IMR-90 (cell line): ENCODE results near the gene HAS3. TPM values are rescaled to one million over a fixed set of nuclear protein-coding genes. Genes with fewer than 3 reads are reported as not detected.
"Not testable (repeated sequence)": the region's sequence is repeated elsewhere in the genome, so short reads cannot be mapped to it uniquely, and the experiment has no call there.

Source experiments
- ATAC-seq: fragments of 200-7000 bp; cut with Tn5 transposase; 2 replicates; pipeline ENCODE4 v1.9.1; 2020; ENCODE audit warnings: low read depth, mild to moderate bottlenecking, moderate library complexity
- BruUV-seq: library from RNA; stranded (reverse); fragments of 400-500 nt; replicated peaks from 2 replicates; lab custom pipeline; 2021; lab: Mats Ljungman, UMichigan
- CTCF ChIA-PET: fragments of 300-600 bp; formaldehyde crosslinking; extraction: SDS; loops from one replicate; lab custom pipeline; 2021; ENCODE audit warnings: antibody characterized with exemption; lab: Yijun Ruan, JAX
- POLR2A ChIA-PET: fragments of 300-600 bp; sonication (Branson Sonifier 250); formaldehyde crosslinking; loops from one replicate; lab custom pipeline; 2022; ENCODE audit warnings: antibody characterized with exemption; ENCODE audit not compliant: unreplicated experiment; lab: Charles Lee
- DNase-seq: peaks from one replicate; pipeline ENCODE4 v3.0.0; 2013
- H2AFZ ChIP-seq: replicated peaks from 2 replicates; pipeline ENCODE3; 2013; ENCODE audit warnings: low read length, mild to moderate bottlenecking; ENCODE audit not compliant: poor library complexity
- H2AK5ac ChIP-seq: 2 replicates; pipeline ENCODE4 v1.6.1; 2013; ENCODE audit warnings: low read depth, low read length, inconsistent platforms
- H2AK9ac ChIP-seq: replicated peaks from 2 replicates; pipeline ENCODE3; 2013; ENCODE audit warnings: mild to moderate bottlenecking, low read depth, low read length, moderate library complexity; ENCODE audit not compliant: poor library complexity
- H2BK120ac ChIP-seq: 2 replicates; pipeline ENCODE4 v1.6.1; 2013; ENCODE audit warnings: low read depth, low read length, inconsistent platforms
- H2BK15ac ChIP-seq: 3 replicates; pipeline ENCODE4 v1.6.1; 2013; ENCODE audit warnings: low read depth, low read length, inconsistent platforms
- H2BK20ac ChIP-seq: 2 replicates; pipeline ENCODE4 v1.6.1; 2013; ENCODE audit warnings: low read depth, mild to moderate bottlenecking, inconsistent platforms, low read length, moderate library complexity
- H2BK5ac ChIP-seq: 2 replicates; pipeline ENCODE4 v1.6.1; 2013; ENCODE audit warnings: mild to moderate bottlenecking, low read depth, low read length, inconsistent platforms; ENCODE audit not compliant: poor library complexity, severe bottlenecking
- H3K14ac ChIP-seq: replicated peaks from 2 replicates; pipeline ENCODE4 v1.6.1; 2013; ENCODE audit warnings: low read depth, low read length, inconsistent platforms
- H3K18ac ChIP-seq: 2 replicates; pipeline ENCODE4 v1.6.1; 2013; ENCODE audit warnings: low read depth, low read length, control low read depth
- H3K23ac ChIP-seq: 2 replicates; pipeline ENCODE4 v1.6.1; 2013; ENCODE audit warnings: low read depth, low read length, inconsistent platforms
- H3K27ac ChIP-seq: 2 replicates; pipeline ENCODE4 v1.5.1; 2013; ENCODE audit warnings: mild to moderate bottlenecking, control low read depth, low read length; ENCODE audit not compliant: insufficient read depth
- H3K27me3 ChIP-seq: 2 replicates; pipeline ENCODE4 v1.6.1; 2013; ENCODE audit warnings: low read length; ENCODE audit not compliant: control insufficient read depth, insufficient read depth
- H3K36me3 ChIP-seq: 2 replicates; pipeline ENCODE4 v1.6.1; 2013; ENCODE audit warnings: low read length, mixed read lengths; ENCODE audit not compliant: control insufficient read depth, insufficient read depth
- H3K4ac ChIP-seq: 2 replicates; pipeline ENCODE4 v1.6.1; 2013; ENCODE audit warnings: low read depth, low read length, inconsistent platforms
- H3K4me1 ChIP-seq: 2 replicates; pipeline ENCODE4 v1.6.1; 2013; ENCODE audit warnings: low read length, mixed read lengths; ENCODE audit not compliant: control insufficient read depth, insufficient read depth
- H3K4me2 ChIP-seq: 2 replicates; pipeline ENCODE4 v1.6.1; 2013; ENCODE audit warnings: low read depth, mild to moderate bottlenecking, control low read depth, low read length, moderate library complexity
- H3K4me3 ChIP-seq: 2 replicates; pipeline ENCODE4 v1.5.1; 2013; ENCODE audit warnings: low read depth, mild to moderate bottlenecking, control low read depth, low read length, moderate library complexity; ENCODE audit not compliant: insufficient read depth
- H3K56ac ChIP-seq: 2 replicates; pipeline ENCODE4 v1.6.1; 2013; ENCODE audit warnings: low read length, inconsistent platforms; ENCODE audit not compliant: insufficient read depth; ENCODE audit errors: extremely low read depth
- H3K79me1 ChIP-seq, 2 experiments: 2 replicates each; pipeline ENCODE4 v1.6.1; 2013; ENCODE audit warnings: low read length in 2 of 2, inconsistent platforms in 1 of 2, low read depth in 1 of 2
- H3K9ac ChIP-seq: 2 replicates; pipeline ENCODE4 v1.6.1; 2013; ENCODE audit warnings: low read depth, low read length, control low read depth
- H3K9me1 ChIP-seq: 2 replicates; pipeline ENCODE4 v1.6.1; 2013; ENCODE audit warnings: low read length, inconsistent platforms; ENCODE audit not compliant: insufficient read depth
- H3K9me3 ChIP-seq: 2 replicates; pipeline ENCODE4 v1.6.1; 2013; ENCODE audit warnings: low read length; ENCODE audit not compliant: control insufficient read depth, insufficient read depth
- H4K20me1 ChIP-seq: 2 replicates; pipeline ENCODE4 v1.6.1; 2013; ENCODE audit warnings: low read length, inconsistent platforms; ENCODE audit not compliant: insufficient read depth
- H4K5ac ChIP-seq: 2 replicates; pipeline ENCODE4 v1.6.1; 2013; ENCODE audit warnings: mild to moderate bottlenecking, low read depth, low read length, control low read depth
- H4K8ac ChIP-seq, 2 experiments: 2 replicates each; pipeline ENCODE4 v1.6.1; 2013; ENCODE audit warnings: low read depth in 2 of 2, low read length in 2 of 2, control low read depth in 1 of 2, inconsistent platforms in 1 of 2
- H4K91ac ChIP-seq: 2 replicates; pipeline ENCODE4 v1.6.1; 2013; ENCODE audit warnings: low read depth, low read length, inconsistent platforms; ENCODE audit not compliant: insufficient read depth
- CHD1 ChIP-seq: IDR thresholded peaks from 2 replicates; pipeline ENCODE4 v1.6.1; 2012; ENCODE audit warnings: low read depth, low read length, improper control_type of control experiment
- MAFK ChIP-seq: IDR thresholded peaks from 2 replicates; pipeline ENCODE4 v1.6.1; 2012; ENCODE audit warnings: low read depth, low read length, improper control_type of control experiment
- WGBS, 2 experiments: methylation state at CpG; one replicate each; pipeline versions ENCODE4 v1.1.5 to v1.1.7; 2013; ENCODE audit warnings: missing lambda C conversion rate in 2 of 2; ENCODE audit not compliant: insufficient read length in 1 of 2; ENCODE audit errors: extremely low coverage in 2 of 2; 5-methylcytosine and 5-hydroxymethylcytosine counted together
- dilution Hi-C: fragments of 300-500 bp; cut with HindIII; formaldehyde crosslinking; loops from one replicate; pipeline ENCODE4 v1.14.3; 2018; ENCODE audit warnings: low sequenced_read_pairs; ENCODE audit not compliant: unreplicated experiment
- in situ Hi-C: fragments of 300-500 bp; cut with MboI; formaldehyde crosslinking; loops from 3 replicates; pipeline ENCODE4 v1.14.3; 2019; ENCODE audit warnings: low sequenced_read_pairs, inconsistent platforms, mixed read lengths
- intact Hi-C: fragments of 100-400 bp; cut with micrococcal nuclease; formaldehyde crosslinking; loops from 2 replicates; pipeline ENCODE4 v1.10.0; 2022
- polyA plus RNA-seq, 3 experiments: library from polyadenylated mRNA; depleted of rRNA; stranded (reverse); fragments of >200 nt; gene quantifications; 2 replicates each; pipeline ENCODE4 v1.2.3, GENCODE V29; 2012; ENCODE audit warnings: low replicate concordance in 1 of 3
- total RNA-seq: library from RNA; depleted of rRNA; stranded (reverse); fragments of >200 nt; gene quantifications from 2 replicates; pipeline ENCODE4 v1.2.3, GENCODE V29; 2012
- TF ChIP-seq, protein P1 (sequence below): fragments of 150-350 bp; IDR thresholded peaks from 2 replicates; pipeline ENCODE4 v1.6.1; 2016; ENCODE audit warnings: low read depth, mild to moderate bottlenecking, low read length, moderate library complexity, borderline replicate concordance

Gene HAS3
- total and polyA plus RNA-seq, 2 of the 4 experiments (the other 2 are of a cell fraction) = 0.36 to 0.97 TPM

- no TSS peak for BruUV-seq
- H4K8ac ChIP-seq = no peak overlapping the region
- H3K23ac ChIP-seq = no peak overlapping the region
- DNase-seq = peak; percentile 17
- peaks cover 5% of the 10 kb centered on the region; the same call in 1 of the 2 replicates for H4K20me1 ChIP-seq
- no peaks in the 10 kb centered on the region for H3K9me1 ChIP-seq
- H2AK9ac ChIP-seq = no peak overlapping the region
- TF ChIP-seq, protein P1, sequence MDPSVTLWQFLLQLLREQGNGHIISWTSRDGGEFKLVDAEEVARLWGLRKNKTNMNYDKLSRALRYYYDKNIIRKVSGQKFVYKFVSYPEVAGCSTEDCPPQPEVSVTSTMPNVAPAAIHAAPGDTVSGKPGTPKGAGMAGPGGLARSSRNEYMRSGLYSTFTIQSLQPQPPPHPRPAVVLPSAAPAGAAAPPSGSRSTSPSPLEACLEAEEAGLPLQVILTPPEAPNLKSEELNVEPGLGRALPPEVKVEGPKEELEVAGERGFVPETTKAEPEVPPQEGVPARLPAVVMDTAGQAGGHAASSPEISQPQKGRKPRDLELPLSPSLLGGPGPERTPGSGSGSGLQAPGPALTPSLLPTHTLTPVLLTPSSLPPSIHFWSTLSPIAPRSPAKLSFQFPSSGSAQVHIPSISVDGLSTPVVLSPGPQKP = no peak
- TF ChIP-seq MAFK (peak; percentile 83), CHD1 (no peak)
- no peak overlapping the region for H2AFZ ChIP-seq
- ChIA-PET CTCF (no interaction called here), POLR2A (no interaction called here)
- H4K91ac ChIP-seq = no peak overlapping the region
- no peak overlapping the region for H3K4ac ChIP-seq
- H3K27ac ChIP-seq = peak overlapping the region; percentile 75; the same call in 1 of the 2 replicates
- intact Hi-C loops (no loop called here), dilution Hi-C loops (no loop called here), in situ Hi-C loops (no loop called here)
- H3K9ac ChIP-seq = no peak overlapping the region
- no peak overlapping the region for H3K14ac ChIP-seq
- no peak overlapping the region for H4K5ac ChIP-seq
- H3K27me3 ChIP-seq = no peaks in the 10 kb centered on the region
- H3K79me1 ChIP-seq = peaks cover 11 to 13% of the 10 kb centered on the region in 2 experiments
- H3K4me2 ChIP-seq = no peak overlapping the region
- H3K9me3 ChIP-seq = no peaks in the 10 kb centered on the region
- no peak overlapping the region for H2BK5ac ChIP-seq
- H3K4me3 ChIP-seq = no peak overlapping the region
- H2BK120ac ChIP-seq = no peak overlapping the region
- no peak overlapping the region for H2AK5ac ChIP-seq
- peak; percentile 42 for ATAC-seq
- WGBS, 2 experiments = 83% methylated on average over 1 of the region's 4 CpGs; no CpG with 5 or more reads in 1 of the 2 experiments
- no peak overlapping the region for H2BK20ac ChIP-seq
- H2BK15ac ChIP-seq = no peak overlapping the region
- peaks cover 35% of the 10 kb centered on the region for H3K36me3 ChIP-seq
- no peak overlapping the region for H3K18ac ChIP-seq
- peaks cover 2% of the 10 kb centered on the region; the same call in 1 of the 2 replicates for H3K4me1 ChIP-seq
- no peak overlapping the region for H3K56ac ChIP-seq
Measured at GRCh38 chr16:69145658-69146057, 40.2 kb downstream of the HAS3 start.

DNA sequence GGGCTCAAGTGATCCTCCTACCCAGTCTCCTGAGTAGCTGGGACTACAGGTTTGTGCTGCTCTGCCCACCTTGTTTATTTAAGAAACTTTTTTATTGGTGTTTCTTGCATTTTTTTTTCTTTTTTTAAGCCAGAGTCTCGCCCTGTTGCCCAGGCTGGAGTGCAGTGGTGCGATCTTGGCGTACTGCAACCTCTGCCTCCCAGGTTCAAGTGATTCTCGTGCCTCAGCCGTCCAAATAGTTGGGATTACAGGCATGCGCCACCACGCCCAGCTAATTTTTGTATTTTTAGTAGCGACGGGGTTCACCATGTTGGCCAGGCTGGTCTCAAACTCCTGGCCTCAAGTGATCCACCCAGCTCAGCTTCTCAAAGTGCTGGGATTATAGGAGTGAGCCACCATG lies 44.2 kb downstream of the HAS3 start:
- H3K14ac ChIP-seq, H4K20me1 ChIP-seq, H3K4me1 ChIP-seq, BruUV-seq, H2AK5ac ChIP-seq, H4K91ac ChIP-seq, H2BK120ac ChIP-seq, POLR2A ChIA-PET, H3K18ac ChIP-seq, H3K4me3 ChIP-seq, H3K27ac ChIP-seq, H3K23ac ChIP-seq, DNase-seq, ATAC-seq, H2BK5ac ChIP-seq, H3K9me3 ChIP-seq, H2BK20ac ChIP-seq, H3K9ac ChIP-seq, H3K4ac ChIP-seq, dilution Hi-C loops, H3K9me1 ChIP-seq, H3K56ac ChIP-seq, H4K8ac ChIP-seq, H4K5ac ChIP-seq, H2AK9ac ChIP-seq, H2BK15ac ChIP-seq, H2AFZ ChIP-seq, H3K4me2 ChIP-seq, H3K27me3 ChIP-seq: not testable (repeated sequence)
- intact Hi-C loops (loop anchor here (1.0 kb wide), 2 partner anchors 138 to 162 kb away; partner anchors contain the start of gene VPS4A), in situ Hi-C loops (loop anchor here (5.0 kb wide), 1 partner anchor 138 kb away; no protein-coding TSS in a partner anchor)
- CTCF ChIA-PET = interaction anchor here (1.0 to 2.6 kb wide), 8 partner anchors 9 to 141 kb away, joined by 3 to 17 read pairs (median 6); no protein-coding TSS in a partner anchor
- Histone ChIP-seq H3K79me1 (peaks cover 10% of the 10 kb centered on the region in 2 experiments), H3K36me3 (peaks cover 36% of the 10 kb centered on the region)
- 89% methylated on average over 5 of the region's 9 CpGs; no CpG with 5 or more reads in 1 of the 2 experiments for WGBS, 2 experiments
